Endothelial cell of umbilical vein (primary cell): ENCODE data around the gene LMX1A. TPM values are rescaled to one million over a fixed set of nuclear protein-coding genes. Genes with fewer than 3 reads are reported as not detected.

Experiments
- BruUV-seq: library from RNA; stranded (reverse); fragments of 400-500 nt; replicated peaks from 2 replicates; lab custom pipeline; 2021; lab: Mats Ljungman, UMichigan
- CTCF ChIA-PET: fragments of 300-600, 350-600 bp; sonication (Branson Sonifier 250); formaldehyde crosslinking; loops from one replicate; lab custom pipeline; 2021; ENCODE audit warnings: antibody characterized with exemption, inconsistent platforms; lab: Charles Lee
- POLR2A ChIA-PET: fragments of 300-600, 350-600 bp; sonication (Branson Sonifier 250); formaldehyde crosslinking; loops from one replicate; lab custom pipeline; 2021; ENCODE audit warnings: antibody characterized with exemption, inconsistent platforms; lab: Charles Lee
- DNase-seq: peaks from one replicate; pipeline ENCODE4 v3.0.0-alpha.2; 2011; ENCODE audit warnings: low read depth, low spot score
- FAIRE-seq: peaks from 2 replicates; lab custom pipeline; 2011; peaks lifted over from hg19 to GRCh38; lab: Jason Lieb, UNC
- H2AFZ ChIP-seq: 2 replicates; pipeline ENCODE4 v1.6.0; 2012; ENCODE audit warnings: low read depth, low read length, control low read depth, inconsistent platforms
- H3K27ac ChIP-seq: 2 replicates; pipeline ENCODE4 v1.5.1; 2011; ENCODE audit warnings: low read depth, mild to moderate bottlenecking, control low read depth, low read length, moderate library complexity; ENCODE audit not compliant: insufficient read depth
- H3K27me3 ChIP-seq, 2 experiments: 2 replicates each; pipeline versions ENCODE4 v1.6.0 to v1.6.1; 2011; ENCODE audit warnings: low read length in 2 of 2, mixed read lengths in 1 of 2; ENCODE audit not compliant: control insufficient read depth in 2 of 2, insufficient read depth in 2 of 2
- H3K36me3 ChIP-seq, 2 experiments: 2 replicates in 1 of 2; 3 replicates in 1 of 2; pipeline ENCODE4 v1.5.1; 2011; ENCODE audit warnings: low read length in 2 of 2, mild to moderate bottlenecking in 1 of 2, moderate library complexity in 1 of 2; ENCODE audit not compliant: control insufficient read depth in 2 of 2, insufficient read depth in 2 of 2; ENCODE audit errors: extremely low read depth in 1 of 2
- H3K4me1 ChIP-seq: 3 replicates; pipeline ENCODE4 v1.5.1; 2011; ENCODE audit warnings: mild to moderate bottlenecking, low read length; ENCODE audit not compliant: control insufficient read depth, insufficient read depth; ENCODE audit errors: extremely low read depth
- H3K4me2 ChIP-seq: 2 replicates; pipeline ENCODE4 v1.6.1; 2011; ENCODE audit warnings: low read length, control low read depth, mixed read lengths; ENCODE audit not compliant: insufficient read depth
- H3K4me3 ChIP-seq, 3 experiments: fragments of 200-600 bp in 1 of 3; sonication (generic), shearing (Covaris generic) in 1 of 3; replicated peaks in 1 of 3; 2 replicates each; pipeline ENCODE4 v1.5.1; 2011 to 2016; ENCODE audit warnings: control low read depth in 3 of 3, low read length in 3 of 3, mild to moderate bottlenecking in 2 of 3, inconsistent platforms in 1 of 3, low read depth in 1 of 3, moderate library complexity in 1 of 3; ENCODE audit not compliant: insufficient read depth in 1 of 3
- H3K79me2 ChIP-seq: 2 replicates; pipeline ENCODE4 v1.6.0; 2012; ENCODE audit warnings: low read length, inconsistent platforms; ENCODE audit not compliant: control insufficient read depth, insufficient read depth
- H3K9ac ChIP-seq: replicated peaks from 2 replicates; pipeline ENCODE3; 2011; ENCODE audit warnings: low read length, control low read depth; ENCODE audit not compliant: insufficient read depth; ENCODE audit errors: extremely low read depth
- H3K9me1 ChIP-seq: replicated peaks from 3 replicates; pipeline ENCODE4 v1.6.0; 2011; ENCODE audit warnings: mild to moderate bottlenecking, low read length; ENCODE audit not compliant: control insufficient read depth, insufficient read depth; ENCODE audit errors: extremely low read depth
- H3K9me3 ChIP-seq: replicated peaks from 2 replicates; pipeline ENCODE4 v1.5.1; 2012; ENCODE audit warnings: low read length, inconsistent platforms; ENCODE audit not compliant: control insufficient read depth, insufficient read depth
- H4K20me1 ChIP-seq: replicated peaks from 2 replicates; pipeline ENCODE3; 2011; ENCODE audit warnings: mild to moderate bottlenecking, low read length; ENCODE audit not compliant: control insufficient read depth, insufficient read depth; ENCODE audit errors: extremely low read depth
- EZH2 ChIP-seq: IDR thresholded peaks from 2 replicates; pipeline ENCODE4 v1.6.1; 2012; ENCODE audit warnings: borderline replicate concordance, low read depth, mild to moderate bottlenecking, moderate library complexity, low read length, inconsistent platforms; ENCODE audit not compliant: severe bottlenecking
- FOS ChIP-seq: IDR thresholded peaks from 2 replicates; pipeline ENCODE4 v1.6.1; 2011; ENCODE audit warnings: mild to moderate bottlenecking, low read length, moderate library complexity, borderline replicate concordance; ENCODE audit not compliant: insufficient read depth
- GATA2 ChIP-seq: IDR thresholded peaks from 2 replicates; pipeline ENCODE4 v1.7.0; 2011; ENCODE audit warnings: low read depth, mild to moderate bottlenecking, moderate library complexity, mixed read lengths, low read length; ENCODE audit not compliant: insufficient read length, insufficient read depth
- JUN ChIP-seq: IDR thresholded peaks from 2 replicates; pipeline ENCODE4 v1.6.1; 2011; ENCODE audit warnings: borderline replicate concordance, low read depth; ENCODE audit not compliant: insufficient read length, insufficient read depth
- MYC ChIP-seq: IDR thresholded peaks from one replicate; pipeline ENCODE4 v1.6.1; 2011; ENCODE audit warnings: mild to moderate bottlenecking, low read depth, low read length
- POLR2A ChIP-seq: IDR thresholded peaks from 2 replicates; pipeline ENCODE4 v1.6.1; 2012; ENCODE audit warnings: low read depth, mild to moderate bottlenecking, control low read depth, low read length
- POLR2AphosphoS5 ChIP-seq: IDR thresholded peaks from 2 replicates; pipeline ENCODE4 v1.6.1; 2012; ENCODE audit warnings: low read depth, mild to moderate bottlenecking, control low read depth, low read length, moderate library complexity; ENCODE audit not compliant: insufficient read depth
- dilution Hi-C: fragments of 300-500 bp; cut with MboI; formaldehyde crosslinking; loops from one replicate; pipeline ENCODE4 v1.15.0; 2019; ENCODE audit warnings: low sequenced_read_pairs; ENCODE audit not compliant: extremely low pct_ligation_motif_present
- intact Hi-C: fragments of 100-400 bp; cut with micrococcal nuclease; formaldehyde crosslinking; loops from one replicate; pipeline ENCODE4 v1.10.0; 2022
- polyA plus RNA-seq, 4 experiments: library from polyadenylated mRNA; depleted of rRNA in 3 of 4; stranded (reverse) in 3 of 4; unstranded in 1 of 4; fragments of >200 nt; gene quantifications; 2 replicates each; pipeline versions ENCODE4 v1.2.1 to v1.2.3, GENCODE V29; 2011 to 2012; ENCODE audit warnings: missing spikeins in 1 of 4
- total RNA-seq: library from RNA; stranded (reverse); gene quantifications from 2 replicates; pipeline ENCODE4 v1.2.3, GENCODE V29; 2021
- TF ChIP-seq, protein P1 (sequence below): IDR thresholded peaks from 2 replicates; pipeline ENCODE4 v1.6.1; 2011; ENCODE audit not compliant: insufficient read depth, insufficient read length
- TF ChIP-seq, protein P2 (sequence below), 2 donors: IDR thresholded peaks; 1 replicate in 1 of 2; 2 replicates in 1 of 2; pipeline ENCODE4 v1.5.1; 2011; ENCODE audit warnings: low read length in 2 of 2, mild to moderate bottlenecking in 2 of 2, moderate library complexity in 2 of 2, control low read depth in 1 of 2, inconsistent platforms in 1 of 2, low read depth in 1 of 2; ENCODE audit not compliant: insufficient read depth in 1 of 2; ENCODE audit errors: extremely low read depth in 1 of 2

LMX1A gene
- total and polyA plus RNA-seq, 2 donors (not counting 3 experiments of a cell fraction or from before 2014, with no cell fraction given): not detected

DNA sequence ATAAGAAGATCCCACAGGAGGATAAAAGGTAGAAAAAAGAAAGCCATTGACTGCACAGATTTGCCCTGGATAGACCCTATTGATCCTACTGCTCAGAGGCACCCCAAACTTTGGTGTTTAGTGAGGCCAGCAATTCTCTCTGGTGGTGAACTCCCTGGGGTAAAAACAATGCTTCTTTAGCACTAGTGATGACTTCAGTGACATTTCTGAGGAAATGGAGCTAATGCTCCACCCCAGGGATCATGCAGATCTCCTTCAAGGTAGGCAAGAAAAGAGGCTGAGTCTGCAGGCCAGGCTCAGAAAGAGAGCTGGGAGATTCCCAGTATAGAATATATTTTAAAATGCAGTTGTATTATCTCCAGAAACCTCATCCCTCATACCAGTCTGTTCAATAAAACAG is 140.3 kb downstream of the LMX1A start:
- Histone ChIP-seq H3K9ac (no peak overlapping the region), H3K4me3 (no peak overlapping the region), H3K9me1 (no peaks in the 10 kb centered on the region), H3K79me2 (no peaks in the 10 kb centered on the region), H4K20me1 (no peaks in the 10 kb centered on the region), H3K4me1 (no peaks in the 10 kb centered on the region), H3K36me3 (no peaks in the 10 kb centered on the region), H3K27ac (no peak overlapping the region), H3K27me3 (no peaks in the 10 kb centered on the region), H2AFZ (no peak overlapping the region), H3K4me2 (no peak overlapping the region), H3K9me3 (no peaks in the 10 kb centered on the region)
- ChIA-PET POLR2A (no interaction called here), CTCF (no interaction called here)
- FAIRE-seq (no peak), DNase-seq (no peak)
- dilution Hi-C loops: no loop called here
- TF ChIP-seq, protein P1, sequence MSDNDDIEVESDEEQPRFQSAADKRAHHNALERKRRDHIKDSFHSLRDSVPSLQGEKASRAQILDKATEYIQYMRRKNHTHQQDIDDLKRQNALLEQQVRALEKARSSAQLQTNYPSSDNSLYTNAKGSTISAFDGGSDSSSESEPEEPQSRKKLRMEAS: no peak
- intact Hi-C loops: no loop called here
- no TSS peak for BruUV-seq

DNA sequence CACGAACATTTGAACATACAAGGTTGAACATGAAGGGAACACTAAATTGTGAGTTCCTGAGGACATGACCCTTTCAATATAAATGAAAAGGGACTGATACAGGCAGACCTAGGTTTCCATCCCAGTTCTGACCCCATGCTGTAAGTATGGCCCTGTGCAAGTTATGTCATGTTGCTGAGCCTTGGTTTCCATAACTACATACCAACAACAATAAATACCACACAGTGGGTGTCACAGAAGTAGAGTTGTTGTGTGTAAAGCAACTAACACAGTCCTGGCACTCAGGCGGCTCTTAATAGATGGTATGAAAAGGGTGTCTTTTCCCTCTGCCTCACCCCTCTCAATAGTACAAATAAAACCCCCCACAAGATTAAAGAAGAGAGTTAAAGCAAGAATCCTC is 140.8 kb downstream of the LMX1A start:
- H2AFZ ChIP-seq: no peak overlapping the region

More for the DNA sequence above, 140.8 kb downstream of the LMX1A start:
- Histone ChIP-seq H3K27me3 (no peaks in the 10 kb centered on the region), H3K4me1 (no peaks in the 10 kb centered on the region), H3K79me2 (no peaks in the 10 kb centered on the region), H3K4me3 (no peak overlapping the region), H3K27ac (no peak overlapping the region), H4K20me1 (no peaks in the 10 kb centered on the region), H3K36me3 (no peaks in the 10 kb centered on the region), H3K4me2 (no peak overlapping the region), H3K9me1 (no peaks in the 10 kb centered on the region), H3K9ac (no peak overlapping the region), H3K9me3 (no peaks in the 10 kb centered on the region)
- dilution Hi-C loops (no loop called here), intact Hi-C loops (no loop called here)
- ChIA-PET CTCF (no interaction called here), POLR2A (no interaction called here)
- no peak for DNase-seq
- TF ChIP-seq EZH2 (no peak), MYC (no peak), GATA2 (no peak), FOS (no peak), POLR2AphosphoS5 (no peak), JUN (no peak), POLR2A (no peak)
- TF ChIP-seq, protein P1: no peak
- TF ChIP-seq, protein P2, sequence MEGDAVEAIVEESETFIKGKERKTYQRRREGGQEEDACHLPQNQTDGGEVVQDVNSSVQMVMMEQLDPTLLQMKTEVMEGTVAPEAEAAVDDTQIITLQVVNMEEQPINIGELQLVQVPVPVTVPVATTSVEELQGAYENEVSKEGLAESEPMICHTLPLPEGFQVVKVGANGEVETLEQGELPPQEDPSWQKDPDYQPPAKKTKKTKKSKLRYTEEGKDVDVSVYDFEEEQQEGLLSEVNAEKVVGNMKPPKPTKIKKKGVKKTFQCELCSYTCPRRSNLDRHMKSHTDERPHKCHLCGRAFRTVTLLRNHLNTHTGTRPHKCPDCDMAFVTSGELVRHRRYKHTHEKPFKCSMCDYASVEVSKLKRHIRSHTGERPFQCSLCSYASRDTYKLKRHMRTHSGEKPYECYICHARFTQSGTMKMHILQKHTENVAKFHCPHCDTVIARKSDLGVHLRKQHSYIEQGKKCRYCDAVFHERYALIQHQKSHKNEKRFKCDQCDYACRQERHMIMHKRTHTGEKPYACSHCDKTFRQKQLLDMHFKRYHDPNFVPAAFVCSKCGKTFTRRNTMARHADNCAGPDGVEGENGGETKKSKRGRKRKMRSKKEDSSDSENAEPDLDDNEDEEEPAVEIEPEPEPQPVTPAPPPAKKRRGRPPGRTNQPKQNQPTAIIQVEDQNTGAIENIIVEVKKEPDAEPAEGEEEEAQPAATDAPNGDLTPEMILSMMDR (IDR thresholded peaks at IDR 0.05; ENCODE audit: extremely low read depth in 1 of 2, insufficient read depth in 1 of 2, low read depth in 1 of 2, low read length in 2 of 2): no peak
- FAIRE-seq: no peak
- no TSS peak for BruUV-seq
